Measurements from ENCODE around the gene GNAL. TPM values are rescaled to one million over a fixed set of nuclear protein-coding genes. Genes with fewer than 3 reads are reported as not detected.
A peak's percentile ranks its signal among the peaks of the same experiment; 100 is the strongest.

The GNAL gene
- total and polyA plus RNA-seq, 11 donors, result 0.76 to 5.9 (median 1.6) TPM

DNA sequence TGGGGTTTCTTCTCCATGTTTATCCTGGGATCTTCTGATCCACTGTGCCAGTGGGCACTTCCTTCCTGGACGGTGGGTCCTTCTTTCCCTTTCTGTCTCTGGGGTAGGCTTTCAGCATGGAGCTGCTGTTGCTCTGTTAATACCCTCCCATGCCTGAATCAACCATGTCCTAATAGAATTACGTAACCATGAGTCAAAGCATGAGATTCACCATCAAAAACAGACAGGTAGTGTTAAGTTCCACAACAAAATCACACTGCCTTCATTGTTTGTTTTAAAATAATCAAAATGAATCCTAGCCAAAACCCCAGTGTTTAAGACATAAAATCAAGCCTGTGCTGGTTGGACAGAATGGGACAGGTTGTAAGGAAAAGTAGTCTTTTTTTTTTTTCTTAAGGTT is 37.5 kb downstream of the GNAL start:
- Histone ChIP-seq H3K4me3 (no peak overlapping the region), H3K27me3 (peaks cover 0 to 22% (median 0%) of the 10 kb centered on the region in 9 donors), H3K27ac (no peak overlapping the region), H3K4me1 (no peaks in the 10 kb centered on the region), H3K36me3 (no peaks in the 10 kb centered on the region), H3K9me3 (no peaks in the 10 kb centered on the region)
- 74 to 87% (median 76%) methylated on average over 2 of the region's 2 CpGs for WGBS, 4 donors
- intact Hi-C loops (cut with DNase I), result loop anchor here in 4 of 10 donors (5.0 to 10.0 kb wide), 2 partner anchors 69 to 72 kb away; no protein-coding TSS in a partner anchor
- no peak for TF ChIP-seq POLR2A (IDR thresholded peaks at IDR 0.05)
- TF ChIP-seq, protein P1, sequence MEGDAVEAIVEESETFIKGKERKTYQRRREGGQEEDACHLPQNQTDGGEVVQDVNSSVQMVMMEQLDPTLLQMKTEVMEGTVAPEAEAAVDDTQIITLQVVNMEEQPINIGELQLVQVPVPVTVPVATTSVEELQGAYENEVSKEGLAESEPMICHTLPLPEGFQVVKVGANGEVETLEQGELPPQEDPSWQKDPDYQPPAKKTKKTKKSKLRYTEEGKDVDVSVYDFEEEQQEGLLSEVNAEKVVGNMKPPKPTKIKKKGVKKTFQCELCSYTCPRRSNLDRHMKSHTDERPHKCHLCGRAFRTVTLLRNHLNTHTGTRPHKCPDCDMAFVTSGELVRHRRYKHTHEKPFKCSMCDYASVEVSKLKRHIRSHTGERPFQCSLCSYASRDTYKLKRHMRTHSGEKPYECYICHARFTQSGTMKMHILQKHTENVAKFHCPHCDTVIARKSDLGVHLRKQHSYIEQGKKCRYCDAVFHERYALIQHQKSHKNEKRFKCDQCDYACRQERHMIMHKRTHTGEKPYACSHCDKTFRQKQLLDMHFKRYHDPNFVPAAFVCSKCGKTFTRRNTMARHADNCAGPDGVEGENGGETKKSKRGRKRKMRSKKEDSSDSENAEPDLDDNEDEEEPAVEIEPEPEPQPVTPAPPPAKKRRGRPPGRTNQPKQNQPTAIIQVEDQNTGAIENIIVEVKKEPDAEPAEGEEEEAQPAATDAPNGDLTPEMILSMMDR (IDR thresholded peaks at IDR 0.05), result no peak
- no peak for DNase-seq
- ATAC-seq, result no peak

DNA sequence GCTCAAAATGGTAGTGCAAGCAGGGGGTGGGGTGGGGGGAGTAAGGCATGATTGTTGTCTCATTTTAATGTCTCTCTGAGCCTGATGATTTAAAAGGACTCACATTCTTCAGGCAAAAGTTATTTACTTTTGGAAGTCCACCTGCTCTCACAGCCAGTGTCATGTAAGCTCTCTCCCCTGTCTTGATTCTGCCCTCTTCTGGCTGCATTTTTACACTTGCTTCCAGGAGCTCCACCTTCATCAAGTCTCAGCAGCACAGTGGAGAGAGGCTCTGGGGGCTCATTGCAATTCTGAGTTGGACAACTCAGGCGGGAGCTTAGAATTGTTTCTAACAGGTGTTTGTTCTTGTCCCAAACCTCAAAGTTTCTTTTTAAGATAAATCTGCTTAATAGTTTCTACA is 39.2 kb downstream of the GNAL start:
- H3K4me3 ChIP-seq, result no peak overlapping the region
- intact Hi-C loops (cut with DNase I), result loop anchor here in 4 of 10 donors (5.0 to 10.0 kb wide), 2 partner anchors 71 to 73 kb away; no protein-coding TSS in a partner anchor
- TF ChIP-seq POLR2A (IDR thresholded peaks at IDR 0.05), result no peak
- TF ChIP-seq, protein P1 (IDR thresholded peaks at IDR 0.05), result peak in 2 of 12 donors; percentile 10 to 11

DNA sequence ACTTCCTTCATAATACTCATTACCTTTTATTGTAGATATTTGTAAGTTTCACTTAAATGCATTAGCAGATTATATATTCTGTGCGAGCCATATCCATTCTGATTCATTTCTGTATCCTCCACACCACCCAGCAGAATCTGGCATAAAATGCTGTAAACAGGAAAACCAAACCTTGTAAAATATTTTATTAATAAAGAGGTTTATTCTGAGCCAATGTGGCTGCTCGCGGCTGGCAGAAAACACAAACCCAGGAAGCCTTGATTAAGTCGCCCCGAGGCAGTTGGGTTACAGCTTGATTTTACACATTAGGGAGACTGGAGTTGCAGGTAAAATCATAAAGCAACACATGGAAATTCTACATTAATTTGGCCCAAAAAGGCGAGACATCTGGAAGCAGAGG is 40.5 kb downstream of the GNAL start:
- H3K4me3 ChIP-seq, result no peak overlapping the region
- H3K36me3 ChIP-seq, result no peaks in the 10 kb centered on the region
- intact Hi-C loops (cut with DNase I), result loop anchor here in 4 of 10 donors (5.0 to 10.0 kb wide), 2 partner anchors 72 to 75 kb away; no protein-coding TSS in a partner anchor
- H3K4me1 ChIP-seq, result peaks cover 0 to 4% (median 0%) of the 10 kb centered on the region in 12 donors
- no peak for ATAC-seq
- no peak overlapping the region for H3K27ac ChIP-seq
- TF ChIP-seq POLR2A (IDR thresholded peaks at IDR 0.05), result no peak
- TF ChIP-seq, protein P1 (IDR thresholded peaks at IDR 0.05), result no peak
- peaks cover 0 to 48% (median 7%) of the 10 kb centered on the region in 9 donors for H3K27me3 ChIP-seq
- no peak for DNase-seq
- WGBS, 4 donors, result 71 to 82% (median 78%) methylated on average over 6 of the region's 6 CpGs
- no peaks in the 10 kb centered on the region for H3K9me3 ChIP-seq

More for the DNA sequence above, 39.2 kb downstream of the GNAL start:
- Histone ChIP-seq H3K27ac (no peak overlapping the region), H3K4me1 (peaks cover 0 to 3% (median 0%) of the 10 kb centered on the region in 12 donors), H3K9me3 (no peaks in the 10 kb centered on the region), H3K36me3 (no peaks in the 10 kb centered on the region), H3K27me3 (peaks cover 0 to 36% (median 6%) of the 10 kb centered on the region in 9 donors)
- WGBS, 4 donors, result 24 to 51% (median 46%) methylated on average over 1 of the region's 1 CpG
- no peak for ATAC-seq
- DNase-seq, result no peak

DNA sequence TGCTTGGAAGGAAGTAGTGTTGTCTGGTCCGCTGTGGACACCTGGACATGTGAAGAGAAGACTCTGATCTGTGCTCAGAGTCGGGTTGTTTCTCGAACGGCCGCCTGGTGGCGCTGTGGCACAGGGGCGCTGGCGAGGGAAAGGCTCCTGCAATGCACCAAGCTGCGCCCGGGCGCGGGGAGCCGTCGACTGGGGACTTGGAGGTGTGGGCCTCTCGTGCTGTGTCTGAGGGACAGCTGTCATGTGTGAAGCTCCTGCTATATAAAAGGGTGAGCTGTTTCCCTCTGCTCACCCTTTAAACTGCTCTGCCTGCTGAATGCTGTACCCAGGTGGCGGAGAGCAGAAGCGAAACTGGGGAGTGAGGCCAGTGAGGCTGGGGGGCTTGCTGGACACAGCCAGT is 44.0 kb downstream of the GNAL start:
- intact Hi-C loops (cut with DNase I), result loop anchor here (1.0 to 10.0 kb wide), 17 partner anchors 112 to 502 kb away; partner anchors contain the start of genes CHMP1B (in 2 of the 10) and IMPA2 (in 1 of the 10)
- no peaks in the 10 kb centered on the region for H3K9me3 ChIP-seq
- TF ChIP-seq POLR2A (IDR thresholded peaks at IDR 0.05), result no peak
- TF ChIP-seq, protein P1 (IDR thresholded peaks at IDR 0.05), result peak; percentile 72 to 93 (median 88)
- H3K27me3 ChIP-seq, result peaks cover 0 to 49% (median 8%) of the 10 kb centered on the region in 9 donors
- peak overlapping the region in 8 of 12 donors; percentile 10 to 49 (median 28) for H3K4me3 ChIP-seq
- H3K36me3 ChIP-seq, result no peaks in the 10 kb centered on the region
- peak; percentile 63 to 88 (median 78) for DNase-seq
- H3K27ac ChIP-seq, result no peak overlapping the region
- H3K4me1 ChIP-seq, result peaks cover 0 to 4% (median 0%) of the 10 kb centered on the region in 12 donors
- WGBS, 4 donors, result 11 to 13% (median 12%) methylated on average over 16 to 17 of the region's 17 CpGs
- ATAC-seq, result peak in 3 of 4 donors; percentile 90 to 96 (median 91)

Measured in heart left ventricle (tissue), 16 donors.